ENCODE measurements around the gene CRTC1.

DNA sequence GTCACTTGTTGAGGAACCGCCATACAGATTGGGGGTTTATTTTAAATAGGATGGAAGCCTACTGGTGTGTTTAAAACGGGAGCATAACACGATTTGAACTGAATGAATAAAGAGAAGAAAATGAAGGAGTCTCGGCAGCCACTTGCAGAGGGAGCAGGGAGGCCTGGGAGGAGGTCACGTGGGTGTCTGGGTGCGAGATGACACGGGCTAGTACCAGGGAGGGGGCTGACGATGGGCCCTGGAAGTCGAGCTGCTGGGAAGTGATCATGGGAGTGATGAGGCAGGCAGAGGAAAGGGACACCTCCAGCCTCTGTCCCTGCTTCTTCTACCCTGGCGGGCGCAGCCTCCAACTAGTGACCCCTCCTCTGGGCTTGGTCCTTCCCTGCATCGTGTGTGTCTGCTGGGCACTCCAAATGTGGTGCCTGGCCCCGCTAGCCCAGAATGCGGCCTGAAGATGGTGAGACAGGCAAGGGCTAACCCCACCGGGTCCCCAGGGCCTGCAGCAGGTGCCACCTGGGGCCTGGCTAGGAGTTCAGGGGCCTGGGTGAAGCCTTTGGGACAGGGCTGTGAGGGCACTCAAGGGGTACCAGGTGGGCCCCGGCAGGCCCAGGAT, 35.5 kb downstream of the CRTC1 start:
- TF ChIP-seq, protein P1, sequence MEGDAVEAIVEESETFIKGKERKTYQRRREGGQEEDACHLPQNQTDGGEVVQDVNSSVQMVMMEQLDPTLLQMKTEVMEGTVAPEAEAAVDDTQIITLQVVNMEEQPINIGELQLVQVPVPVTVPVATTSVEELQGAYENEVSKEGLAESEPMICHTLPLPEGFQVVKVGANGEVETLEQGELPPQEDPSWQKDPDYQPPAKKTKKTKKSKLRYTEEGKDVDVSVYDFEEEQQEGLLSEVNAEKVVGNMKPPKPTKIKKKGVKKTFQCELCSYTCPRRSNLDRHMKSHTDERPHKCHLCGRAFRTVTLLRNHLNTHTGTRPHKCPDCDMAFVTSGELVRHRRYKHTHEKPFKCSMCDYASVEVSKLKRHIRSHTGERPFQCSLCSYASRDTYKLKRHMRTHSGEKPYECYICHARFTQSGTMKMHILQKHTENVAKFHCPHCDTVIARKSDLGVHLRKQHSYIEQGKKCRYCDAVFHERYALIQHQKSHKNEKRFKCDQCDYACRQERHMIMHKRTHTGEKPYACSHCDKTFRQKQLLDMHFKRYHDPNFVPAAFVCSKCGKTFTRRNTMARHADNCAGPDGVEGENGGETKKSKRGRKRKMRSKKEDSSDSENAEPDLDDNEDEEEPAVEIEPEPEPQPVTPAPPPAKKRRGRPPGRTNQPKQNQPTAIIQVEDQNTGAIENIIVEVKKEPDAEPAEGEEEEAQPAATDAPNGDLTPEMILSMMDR (IDR thresholded peaks at IDR 0.05; ENCODE audit: low read length): no peak
- TF ChIP-seq EZH2phosphoT487 (IDR thresholded peaks at IDR 0.05; ENCODE audit: low read length): no peak

All from MM.1S (cell line).